Caco-2 (cell line): ENCODE data around the gene COL5A1. TPM values are rescaled to one million over a fixed set of nuclear protein-coding genes. Genes with fewer than 3 reads are reported as not detected.

Source experiments
- BruUV-seq: library from RNA; stranded (reverse); fragments of 400-500 nt; replicated peaks from 2 replicates; lab custom pipeline; 2021; lab: Mats Ljungman, UMichigan
- CTCF ChIA-PET: fragments of 300-600 bp; sonication (Branson Sonifier 250); formaldehyde crosslinking; loops from one replicate; lab custom pipeline; 2022; ENCODE audit warnings: antibody characterized with exemption; lab: Charles Lee
- POLR2A ChIA-PET: fragments of 300-600 bp; sonication (Branson Sonifier 250); formaldehyde crosslinking; loops from one replicate; lab custom pipeline; 2022; ENCODE audit warnings: antibody characterized with exemption; lab: Charles Lee
- DNase-seq, 2 experiments: peaks; one replicate each; pipeline versions ENCODE4 v3.0.0 to v3.0.0-alpha.2; 2020 to 2022
- H3K27me3 ChIP-seq: replicated peaks from 2 replicates; pipeline ENCODE4 v1.6.0; 2011; ENCODE audit warnings: low read length; ENCODE audit not compliant: control insufficient read depth, insufficient read depth
- H3K36me3 ChIP-seq: 2 replicates; pipeline ENCODE4 v1.5.1; 2011; ENCODE audit warnings: low read length; ENCODE audit not compliant: control insufficient read depth, insufficient read depth
- H3K4me1 ChIP-seq: fragments of 250-450 bp; sonication (Bioruptor Pico); 2 replicates; pipeline ENCODE4 v1.5.1; 2020; ENCODE audit warnings: mild to moderate bottlenecking
- H3K4me3 ChIP-seq: 2 replicates; pipeline ENCODE4 v1.5.1; 2011; ENCODE audit warnings: low read depth, mild to moderate bottlenecking, control low read depth, low read length
- H3K9me3 ChIP-seq: fragments of 250-450 bp; sonication (Bioruptor Pico); 2 replicates; pipeline ENCODE4 v1.5.1; 2020; ENCODE audit warnings: mild to moderate bottlenecking, moderate library complexity
- H3K27ac Mint-ChIP-seq: one replicate; pipeline ENCODE4 v1.8.0; 2022; ENCODE audit warnings: mixed read lengths; ENCODE audit not compliant: unreplicated experiment
- H3K27me3 Mint-ChIP-seq: one replicate; pipeline ENCODE4 v1.8.0; 2022; ENCODE audit warnings: mixed read lengths; ENCODE audit not compliant: insufficient read depth, unreplicated experiment
- H3K36me3 Mint-ChIP-seq: one replicate; pipeline ENCODE4 v1.8.0; 2022; ENCODE audit warnings: mild to moderate bottlenecking, mixed read lengths; ENCODE audit not compliant: insufficient read depth, unreplicated experiment
- H3K4me1 Mint-ChIP-seq: one replicate; pipeline ENCODE4 v1.8.0; 2022; ENCODE audit warnings: low read depth, mixed read lengths; ENCODE audit not compliant: unreplicated experiment
- H3K4me3 Mint-ChIP-seq: one replicate; pipeline ENCODE4 v1.8.0; 2022; ENCODE audit warnings: mild to moderate bottlenecking, moderate library complexity, mixed read lengths; ENCODE audit not compliant: unreplicated experiment
- H3K9me3 Mint-ChIP-seq: one replicate; pipeline ENCODE4 v1.8.0; 2022; ENCODE audit warnings: mixed read lengths; ENCODE audit not compliant: unreplicated experiment
- CTCF ChIP-seq, 2 experiments: fragments of 200-600 bp in 1 of 2; IDR thresholded peaks; 1 replicate in 1 of 2; 2 replicates in 1 of 2; pipeline versions ENCODE4 v1.5.1 to v1.8.0; 2011 to 2022; ENCODE audit warnings: antibody characterized with exemption in 1 of 2, control low read depth in 1 of 2, inconsistent platforms in 1 of 2, low read depth in 1 of 2, low read length in 1 of 2, mild to moderate bottlenecking in 1 of 2, moderate library complexity in 1 of 2; ENCODE audit not compliant: insufficient read depth in 1 of 2, severe bottlenecking in 1 of 2, unreplicated experiment in 1 of 2
- intact Hi-C: fragments of 100-400 bp; cut with micrococcal nuclease; formaldehyde crosslinking; loops from one replicate; pipeline ENCODE4 v1.10.0; 2022; ENCODE audit not compliant: unreplicated experiment
- total RNA-seq: library from RNA; stranded (reverse); gene quantifications from 2 replicates; pipeline ENCODE4 v1.2.3, GENCODE V29; 2022

Gene COL5A1
- total RNA-seq, 1 experiment from 2014 or later: 4.8 TPM

- Mint-ChIP-seq H3K27me3 (no peaks in the 10 kb centered on the region), H3K9me3 (peaks cover 6% of the 10 kb centered on the region), H3K27ac (no peak overlapping the region), H3K36me3 (peaks cover 6% of the 10 kb centered on the region), H3K4me3 (no peak overlapping the region), H3K4me1 (no peaks in the 10 kb centered on the region)
- H3K27me3 ChIP-seq: no peaks in the 10 kb centered on the region
- peaks cover 4% of the 10 kb centered on the region; the same call in 1 of the 2 replicates for H3K9me3 ChIP-seq
- CTCF ChIA-PET: no interaction called here
- no peaks in the 10 kb centered on the region for H3K36me3 ChIP-seq
- no peak for DNase-seq
- intact Hi-C loops: no loop called here
- BruUV-seq: no TSS peak
- POLR2A ChIA-PET: no interaction called here
- no peak overlapping the region for H3K4me3 ChIP-seq
- no peak for TF ChIP-seq CTCF (IDR thresholded peaks at IDR 0.05; ENCODE audit: insufficient read depth in 1 of 2, low read depth in 1 of 2, low read length in 1 of 2, severe bottlenecking in 1 of 2, unreplicated experiment in 1 of 2)
- H3K4me1 ChIP-seq: no peaks in the 10 kb centered on the region
Measured at GRCh38 chr9:134748591-134748990, 107.0 kb downstream of the COL5A1 start.

- Mint-ChIP-seq H3K9me3 (peaks cover 6% of the 10 kb centered on the region), H3K4me1 (no peaks in the 10 kb centered on the region), H3K27ac (no peak overlapping the region), H3K36me3 (peaks cover 6% of the 10 kb centered on the region), H3K4me3 (no peak overlapping the region), H3K27me3 (no peaks in the 10 kb centered on the region)
- CTCF ChIA-PET: no interaction called here
- Histone ChIP-seq H3K4me3 (no peak overlapping the region), H3K4me1 (no peaks in the 10 kb centered on the region), H3K36me3 (no peaks in the 10 kb centered on the region), H3K27me3 (no peaks in the 10 kb centered on the region), H3K9me3 (no peaks in the 10 kb centered on the region)
- intact Hi-C loops: no loop called here
- no peak for TF ChIP-seq CTCF (IDR thresholded peaks at IDR 0.05; ENCODE audit: insufficient read depth in 1 of 2, low read depth in 1 of 2, low read length in 1 of 2, severe bottlenecking in 1 of 2, unreplicated experiment in 1 of 2)
- BruUV-seq: no TSS peak
- DNase-seq: no peak
- POLR2A ChIA-PET: no interaction called here
Measured at GRCh38 chr9:134750450-134751155, 109.0 kb downstream of the COL5A1 start.

- Mint-ChIP-seq H3K27me3 (no peaks in the 10 kb centered on the region), H3K9me3 (peaks cover 6% of the 10 kb centered on the region), H3K4me1 (no peaks in the 10 kb centered on the region), H3K27ac (no peak overlapping the region), H3K36me3 (peaks cover 6% of the 10 kb centered on the region), H3K4me3 (no peak overlapping the region)
- Histone ChIP-seq H3K4me1 (no peaks in the 10 kb centered on the region), H3K27me3 (no peaks in the 10 kb centered on the region), H3K36me3 (no peaks in the 10 kb centered on the region), H3K4me3 (no peak overlapping the region), H3K9me3 (no peaks in the 10 kb centered on the region)
- no TSS peak for BruUV-seq
- DNase-seq: no peak
- TF ChIP-seq CTCF (IDR thresholded peaks at IDR 0.05; ENCODE audit: insufficient read depth in 1 of 2, low read depth in 1 of 2, low read length in 1 of 2, severe bottlenecking in 1 of 2, unreplicated experiment in 1 of 2): no peak
- ChIA-PET CTCF (no interaction called here), POLR2A (no interaction called here)
- intact Hi-C loops: no loop called here
Measured at GRCh38 chr9:134751622-134752021, 110.0 kb downstream of the COL5A1 start.
